Aorta (tissue), 5 donors: ENCODE measurements around the gene GARS1. TPM values are rescaled to one million over a fixed set of nuclear protein-coding genes. Genes with fewer than 3 reads are reported as not detected.

ENCODE experiments used
- ATAC-seq: fragments of 200-7000 bp; cut with Tn5 transposase; one replicate; pipeline ENCODE4 v1.9.1; 2022; ENCODE audit warnings: moderate library complexity; ENCODE audit not compliant: low FRiP score
- DNase-seq, 2 donors: peaks; one replicate each; pipeline ENCODE4 v3.0.0-alpha.2; 2020
- H3K27ac ChIP-seq, 2 donors: one replicate each; pipeline ENCODE4 v1.5.1; 2013; ENCODE audit warnings: low read length in 2 of 2, mild to moderate bottlenecking in 2 of 2, moderate library complexity in 2 of 2, control low read depth in 1 of 2, inconsistent platforms in 1 of 2, low read depth in 1 of 2
- H3K27me3 ChIP-seq, 2 donors: one replicate each; pipeline ENCODE4 v1.6.1; 2013; ENCODE audit warnings: control low read depth in 1 of 2, low read length in 1 of 2, mild to moderate bottlenecking in 1 of 2, moderate library complexity in 1 of 2; ENCODE audit not compliant: insufficient read depth in 2 of 2, control insufficient read depth in 1 of 2
- H3K36me3 ChIP-seq, 2 donors: one replicate each; pipeline ENCODE4 v1.6.1; 2013; ENCODE audit warnings: control low read depth in 1 of 2, low read length in 1 of 2, mild to moderate bottlenecking in 1 of 2; ENCODE audit not compliant: insufficient read depth in 2 of 2, control insufficient read depth in 1 of 2
- H3K4me1 ChIP-seq, 2 donors: one replicate each; pipeline ENCODE4 v1.6.1; 2013; ENCODE audit warnings: low read length in 2 of 2, control low read depth in 1 of 2, mild to moderate bottlenecking in 1 of 2, moderate library complexity in 1 of 2; ENCODE audit not compliant: insufficient read depth in 2 of 2, control insufficient read depth in 1 of 2
- H3K4me3 ChIP-seq, 2 donors: one replicate each; pipeline ENCODE4 v1.5.1; 2013; ENCODE audit warnings: low read length in 2 of 2, control low read depth in 1 of 2, mild to moderate bottlenecking in 1 of 2
- H3K9me3 ChIP-seq: one replicate; pipeline ENCODE4 v1.6.1; 2013; ENCODE audit warnings: mild to moderate bottlenecking, low read length; ENCODE audit not compliant: control insufficient read depth
- WGBS, 2 donors: extraction: QIAGEN DNeasy Blood & Tissue Kit; methylation state at CpG; one replicate each; pipeline ENCODE4 v1.1.7; 2013; 5-methylcytosine and 5-hydroxymethylcytosine counted together
- intact Hi-C, 2 donors: fragments of 100-400 bp; cut with DNase I; formaldehyde crosslinking; loops; one replicate each; pipeline versions ENCODE4 v1.14.2 to v1.15.0; 2022
- long read RNA-seq, 2 donors: library from polyadenylated mRNA; unstranded; transcript quantifications; one replicate each; pipeline ENCODE4 v2.0.0, GENCODE V29; 2020 to 2021
- polyA plus RNA-seq, 2 donors: library from polyadenylated mRNA; stranded (reverse); fragments of 200-250 nt; gene quantifications; one replicate each; pipeline ENCODE4 v1.2.3, GENCODE V29; 2013
- total RNA-seq, 2 donors: library from RNA; stranded (reverse); fragmentation: NEBNext Ultra II Directional; extraction: Animal tissue kit (Norgen Biotek cat#: 25700); gene quantifications; one replicate each; pipeline ENCODE4 v1.2.1, GENCODE V29; 2021
- donor health status: healthy with polysubstance abuse.
- donor health status: Bipolar disorder and iron deficiency.
- donor health status: DM: no; HTN: no; CAD: no.
- donor health status: DM: no; HTN: no; CAD: no.
- donor health status: DM: yes; HTN: yes; CAD: no.

GARS1 gene, protein sequence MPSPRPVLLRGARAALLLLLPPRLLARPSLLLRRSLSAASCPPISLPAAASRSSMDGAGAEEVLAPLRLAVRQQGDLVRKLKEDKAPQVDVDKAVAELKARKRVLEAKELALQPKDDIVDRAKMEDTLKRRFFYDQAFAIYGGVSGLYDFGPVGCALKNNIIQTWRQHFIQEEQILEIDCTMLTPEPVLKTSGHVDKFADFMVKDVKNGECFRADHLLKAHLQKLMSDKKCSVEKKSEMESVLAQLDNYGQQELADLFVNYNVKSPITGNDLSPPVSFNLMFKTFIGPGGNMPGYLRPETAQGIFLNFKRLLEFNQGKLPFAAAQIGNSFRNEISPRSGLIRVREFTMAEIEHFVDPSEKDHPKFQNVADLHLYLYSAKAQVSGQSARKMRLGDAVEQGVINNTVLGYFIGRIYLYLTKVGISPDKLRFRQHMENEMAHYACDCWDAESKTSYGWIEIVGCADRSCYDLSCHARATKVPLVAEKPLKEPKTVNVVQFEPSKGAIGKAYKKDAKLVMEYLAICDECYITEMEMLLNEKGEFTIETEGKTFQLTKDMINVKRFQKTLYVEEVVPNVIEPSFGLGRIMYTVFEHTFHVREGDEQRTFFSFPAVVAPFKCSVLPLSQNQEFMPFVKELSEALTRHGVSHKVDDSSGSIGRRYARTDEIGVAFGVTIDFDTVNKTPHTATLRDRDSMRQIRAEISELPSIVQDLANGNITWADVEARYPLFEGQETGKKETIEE
- total RNA-seq (10 to 100 TPM; 56.5 to 73.8 TPM), polyA plus RNA-seq (10 to 100 TPM; 33.2 to 37.7 TPM)
- long read RNA-seq, donor 1, transcript GARS-201 (17 exons, 2,634 nt) = major isoform, 315 of 357 reads
- long read RNA-seq, donor 1, partial matches to known transcripts = 14 of 357 reads
- long read RNA-seq, donor 1, other reads (novel, unspliced or antisense) = 27 of 357 reads
- long read RNA-seq, donor 2, transcript GARS-201 (17 exons, 2,634 nt) = major isoform, 43 of 45 reads
- long read RNA-seq, donor 2, partial matches to known transcripts = 2 of 45 reads
- long read RNA-seq, donor 2, other reads (novel, unspliced or antisense) = 0 of 45 reads

DNA sequence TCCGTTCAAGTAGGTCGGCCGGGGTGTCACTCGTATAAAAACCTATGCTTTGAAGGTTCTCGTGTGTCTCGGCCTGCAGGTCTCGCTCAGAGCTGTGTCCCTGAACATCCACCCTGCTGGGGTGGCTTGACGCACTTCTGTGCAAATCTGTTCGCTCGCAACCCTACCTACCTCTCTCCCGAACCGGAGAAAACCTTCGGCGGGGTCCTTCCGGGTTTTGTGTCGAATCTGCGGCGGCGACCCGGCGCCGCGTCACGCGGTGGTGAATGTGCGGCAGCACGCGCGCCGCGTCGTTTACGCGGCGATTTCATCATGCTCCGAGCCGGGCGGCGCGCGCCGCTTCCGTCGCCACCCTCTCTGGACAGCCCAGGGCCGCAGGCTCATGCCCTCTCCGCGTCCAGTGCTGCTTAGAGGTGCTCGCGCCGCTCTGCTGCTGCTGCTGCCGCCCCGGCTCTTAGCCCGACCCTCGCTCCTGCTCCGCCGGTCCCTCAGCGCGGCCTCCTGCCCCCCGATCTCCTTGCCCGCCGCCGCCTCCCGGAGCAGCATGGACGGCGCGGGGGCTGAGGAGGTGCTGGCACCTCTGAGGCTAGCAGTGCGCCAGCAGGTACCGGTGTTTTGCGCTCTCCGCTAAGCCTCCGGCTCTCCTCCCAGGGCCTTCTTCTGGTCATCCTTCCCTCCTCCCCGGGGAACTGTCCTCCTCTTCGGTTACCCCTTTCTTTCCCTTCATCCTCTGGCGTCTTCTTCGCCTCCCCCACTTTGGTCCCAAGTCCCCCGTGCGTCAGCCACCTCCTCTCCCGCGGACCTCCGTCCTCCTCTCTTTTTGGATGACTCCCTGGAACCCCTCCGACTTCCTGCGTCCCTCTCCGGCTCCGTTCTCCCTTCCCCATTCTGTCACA is at the start of gene GARS1:
TSS of gene GARS1 (plus strand) at position 339 of the 896 bp plus-strand sequence. CDS start at position 383, 44 bp downstream.
- H3K4me1 ChIP-seq = peaks cover 2 to 3% of the 10 kb centered on the region in 2 donors
- ATAC-seq (peak; percentile 99), DNase-seq (peak; percentile 94 to 97)
- intact Hi-C loops = no loop called here
- peak within 1 kb of the TSS; percentile 92 to 93 for H3K4me3 ChIP-seq
- H3K27me3 ChIP-seq = no peaks in the 10 kb centered on the region
- H3K27ac ChIP-seq = peak within 1 kb of the TSS; percentile 44 to 96
- H3K36me3 ChIP-seq = no peaks in the 10 kb centered on the region
- no peaks in the 10 kb centered on the region for H3K9me3 ChIP-seq
- WGBS, 2 donors = 0 to 1% methylated on average over 77 to 84 of the region's 84 CpGs

DNA sequence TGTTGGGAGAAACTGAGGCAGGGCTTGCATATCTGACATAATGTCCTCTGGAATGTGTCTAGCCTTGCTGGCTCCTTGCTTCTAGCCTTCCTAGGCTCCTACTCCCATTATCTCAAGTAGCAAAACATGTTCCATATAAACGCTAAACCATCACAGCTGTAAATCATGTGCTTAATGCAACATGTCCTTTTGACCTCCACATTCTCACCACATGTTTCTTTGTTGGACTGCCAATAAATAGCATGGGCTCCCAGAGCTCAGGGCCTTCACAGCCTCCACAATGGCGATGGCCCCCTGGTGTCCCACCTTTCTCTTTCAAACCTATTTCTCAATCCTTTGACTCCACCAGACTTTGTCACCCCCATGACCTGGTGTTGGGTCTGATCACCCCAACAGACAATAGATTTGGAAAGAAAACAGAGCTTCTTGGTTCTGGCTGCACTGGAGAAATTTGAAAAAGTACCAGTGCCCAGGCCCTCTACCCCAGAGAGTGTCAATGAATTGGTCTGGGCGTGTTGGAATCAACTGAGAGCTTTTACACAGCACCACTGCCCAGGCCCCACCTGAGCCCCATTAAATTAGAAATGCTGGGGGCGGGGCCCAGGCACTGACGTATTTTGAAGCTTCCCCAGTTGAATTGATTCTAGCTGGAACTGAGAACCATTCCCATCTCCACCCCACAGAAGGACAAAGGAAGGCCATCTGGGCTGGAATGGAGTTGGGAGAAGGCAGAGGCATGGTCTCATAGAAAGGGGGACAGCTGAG is 48.7 kb upstream of the GARS1 start:
- DNase-seq (no peak), ATAC-seq (no peak)
- no peaks in the 10 kb centered on the region for H3K27me3 ChIP-seq
- intact Hi-C loops = no loop called here
- no peaks in the 10 kb centered on the region for H3K4me1 ChIP-seq
- peaks cover 0 to 2% of the 10 kb centered on the region in 2 donors for H3K36me3 ChIP-seq
- H3K27ac ChIP-seq = no peak overlapping the region
- no peaks in the 10 kb centered on the region for H3K9me3 ChIP-seq
- H3K4me3 ChIP-seq = no peak overlapping the region
- 70 to 75% methylated on average over 5 of the region's 5 CpGs for WGBS, 2 donors

DNA sequence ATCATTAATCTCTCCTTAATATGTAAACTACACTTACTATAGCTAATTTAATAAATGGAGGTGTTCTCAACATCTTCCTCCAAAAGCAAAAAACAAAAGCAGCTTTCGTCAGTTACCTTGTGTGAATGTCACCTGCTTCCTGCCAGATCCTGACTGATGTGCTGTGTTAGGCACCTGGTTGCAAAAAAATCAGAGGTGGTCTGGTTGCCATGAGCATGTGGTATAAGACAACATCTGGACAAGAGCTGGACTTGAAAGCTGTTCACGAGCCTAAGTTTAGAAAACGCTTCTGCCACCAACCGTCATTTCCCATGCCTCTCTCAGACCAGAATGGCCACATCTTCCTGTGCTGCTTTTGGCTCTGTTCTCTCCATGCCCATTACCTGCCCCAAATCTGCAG is 48.1 kb upstream of the GARS1 start:
- intact Hi-C loops = no loop called here
- H3K4me3 ChIP-seq = no peak overlapping the region
- no peak for ATAC-seq
- H3K4me1 ChIP-seq = no peaks in the 10 kb centered on the region
- H3K27me3 ChIP-seq = no peaks in the 10 kb centered on the region
- H3K9me3 ChIP-seq = no peaks in the 10 kb centered on the region
- WGBS, 2 donors = 96 to 100% methylated on average over 4 of the region's 4 CpGs
- peaks cover 0 to 2% of the 10 kb centered on the region in 2 donors for H3K36me3 ChIP-seq
- no peak overlapping the region for H3K27ac ChIP-seq
- DNase-seq = no peak

DNA sequence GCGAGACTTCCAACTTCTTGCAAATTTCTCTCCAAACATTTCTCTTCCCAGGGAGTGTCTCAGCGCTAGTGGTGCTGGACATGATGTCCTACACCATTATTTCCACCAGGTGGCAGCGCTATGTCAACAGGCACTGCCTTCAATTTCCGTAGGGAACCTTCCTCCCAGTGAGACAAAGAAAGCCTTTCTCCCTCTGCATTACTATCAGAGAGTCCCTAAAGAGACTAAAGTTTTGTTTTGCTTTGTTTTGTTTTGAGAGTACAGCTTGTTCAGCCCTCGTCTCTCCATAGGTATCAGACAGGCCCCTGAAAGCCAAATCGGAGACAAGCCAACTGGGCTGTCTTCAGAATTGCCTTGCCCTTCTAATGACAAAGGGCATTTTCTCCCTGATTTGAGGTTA is 45.8 kb upstream of the GARS1 start:
- no peak overlapping the region for H3K27ac ChIP-seq
- DNase-seq (peak in 1 of 2 donors; percentile 67), ATAC-seq (peak; percentile 84)
- H3K9me3 ChIP-seq = no peaks in the 10 kb centered on the region
- H3K4me3 ChIP-seq = no peak overlapping the region
- intact Hi-C loops = loop anchor here in 1 of 2 donors (2.0 kb wide), 1 partner anchor 16 kb away; no protein-coding TSS in a partner anchor
- peaks cover 0 to 2% of the 10 kb centered on the region in 2 donors for H3K36me3 ChIP-seq
- 15 to 17% methylated on average over 6 of the region's 6 CpGs for WGBS, 2 donors
- no peaks in the 10 kb centered on the region for H3K4me1 ChIP-seq
- H3K27me3 ChIP-seq = no peaks in the 10 kb centered on the region

DNA sequence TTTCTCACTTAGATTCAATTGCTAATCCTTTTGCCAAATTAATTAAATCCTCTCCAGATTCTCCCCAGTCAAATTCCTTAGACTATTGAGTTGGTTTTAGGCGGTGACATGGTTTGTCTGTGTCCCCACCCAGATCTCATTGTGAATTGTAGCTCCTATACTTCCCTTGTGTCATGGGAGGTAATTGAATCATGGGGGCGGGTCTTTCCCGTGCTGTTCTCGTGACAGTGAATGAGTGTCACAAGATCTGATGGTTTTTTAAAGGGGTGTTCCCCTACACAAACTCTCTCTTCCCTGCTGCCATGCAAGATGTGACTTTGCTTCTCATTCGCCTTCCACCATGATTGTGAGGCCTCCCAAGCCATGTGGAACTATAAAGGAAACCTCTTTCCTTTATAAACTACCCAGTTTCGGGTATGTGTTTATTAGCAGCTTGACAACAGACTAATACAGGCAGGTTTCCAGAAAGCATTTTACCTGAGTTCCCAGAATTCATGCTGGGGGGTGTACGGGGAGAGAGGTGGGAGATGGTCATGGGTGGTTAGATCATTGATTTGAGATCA is 44.7 kb upstream of the GARS1 start:
- intact Hi-C loops = loop anchor here (2.0 to 10.0 kb wide), 2 partner anchors 15 to 275 kb away; no protein-coding TSS in a partner anchor
- peaks cover 0 to 2% of the 10 kb centered on the region in 2 donors for H3K36me3 ChIP-seq
- H3K27ac ChIP-seq = no peak overlapping the region
- no peaks in the 10 kb centered on the region for H3K27me3 ChIP-seq
- H3K9me3 ChIP-seq = no peaks in the 10 kb centered on the region
- H3K4me1 ChIP-seq = no peaks in the 10 kb centered on the region
- no peak overlapping the region for H3K4me3 ChIP-seq
- DNase-seq (no peak), ATAC-seq (no peak)
- 86 to 87% methylated on average over 7 of the region's 7 CpGs for WGBS, 2 donors

DNA sequence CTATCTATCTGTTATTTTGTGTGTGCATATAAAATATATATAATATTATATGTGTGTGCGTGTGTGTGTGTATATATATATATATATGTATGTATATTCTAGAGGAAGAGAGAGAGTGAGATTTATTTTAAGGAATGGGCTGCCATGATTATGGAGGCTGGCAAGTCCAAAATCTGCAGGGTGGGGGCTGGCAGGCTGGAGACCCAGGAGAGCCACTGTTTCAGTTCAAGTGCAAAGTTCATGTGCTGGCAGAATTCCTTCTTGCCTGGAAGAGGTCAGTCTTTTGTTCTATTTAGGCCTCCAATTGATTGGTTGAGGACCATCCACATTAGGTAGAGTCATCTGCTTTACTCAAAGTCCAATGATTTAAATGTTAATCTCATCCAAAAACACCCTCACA is 42.3 kb upstream of the GARS1 start:
- Histone ChIP-seq H3K4me1 (no peaks in the 10 kb centered on the region), H3K4me3 (no peak overlapping the region), H3K36me3 (peaks cover 0 to 1% of the 10 kb centered on the region in 2 donors), H3K27ac (no peak overlapping the region), H3K9me3 (no peaks in the 10 kb centered on the region), H3K27me3 (no peaks in the 10 kb centered on the region)
- ATAC-seq (no peak), DNase-seq (no peak)
- intact Hi-C loops = loop anchor here in 1 of 2 donors (10.0 kb wide), 1 partner anchor 278 kb away; no protein-coding TSS in a partner anchor
- 88 to 97% methylated on average over 1 of the region's 1 CpG for WGBS, 2 donors

DNA sequence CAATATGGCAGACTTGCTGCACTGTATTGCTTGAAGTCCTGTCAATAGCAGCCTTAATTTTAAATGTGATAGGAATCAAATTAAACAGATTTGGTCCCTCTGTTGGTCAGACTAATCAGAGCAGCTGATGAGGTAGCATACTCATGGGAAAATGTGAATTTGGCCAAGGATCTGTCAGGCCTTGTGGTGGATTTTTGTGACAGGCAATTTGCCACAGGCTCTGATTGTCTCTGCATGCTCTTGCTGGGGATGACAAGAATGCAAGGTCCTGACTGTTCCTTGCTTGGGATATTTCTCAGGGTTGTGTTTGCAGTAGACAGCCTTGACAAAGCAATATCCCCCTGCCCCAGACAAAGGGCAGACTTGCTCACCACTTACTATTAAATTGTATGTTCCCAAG is 41.5 kb upstream of the GARS1 start:
- ATAC-seq (no peak), DNase-seq (no peak)
- H3K36me3 ChIP-seq = no peaks in the 10 kb centered on the region
- intact Hi-C loops = loop anchor here in 1 of 2 donors (10.0 kb wide), 1 partner anchor 278 kb away; no protein-coding TSS in a partner anchor
- H3K27me3 ChIP-seq = no peaks in the 10 kb centered on the region
- H3K4me1 ChIP-seq = no peaks in the 10 kb centered on the region
- H3K27ac ChIP-seq = no peak overlapping the region
- no peak overlapping the region for H3K4me3 ChIP-seq
- no peaks in the 10 kb centered on the region for H3K9me3 ChIP-seq
